HUES6 (cell line): ENCODE data around the gene GPR45.

Experiments
- H3K27ac ChIP-seq: 2 replicates; pipeline ENCODE4 v1.7.0; 2013; ENCODE audit warnings: low read depth, mild to moderate bottlenecking, low read length, inconsistent platforms
- H3K27me3 ChIP-seq: 2 replicates; pipeline ENCODE4 v1.6.1; 2013; ENCODE audit warnings: low read length; ENCODE audit not compliant: control insufficient read depth, insufficient read depth
- H3K36me3 ChIP-seq: 2 replicates; pipeline ENCODE4 v1.6.1; 2013; ENCODE audit warnings: low read length; ENCODE audit not compliant: control insufficient read depth, insufficient read depth
- H3K4me1 ChIP-seq: 2 replicates; pipeline ENCODE4 v1.6.1; 2013; ENCODE audit warnings: low read length; ENCODE audit not compliant: control insufficient read depth, insufficient read depth
- H3K4me3 ChIP-seq: 2 replicates; pipeline ENCODE4 v1.5.1; 2013; ENCODE audit warnings: low read depth, low read length
- H3K9ac ChIP-seq: one replicate; pipeline ENCODE4 v1.6.1; 2013; ENCODE audit warnings: mild to moderate bottlenecking, low read length
- H3K9me3 ChIP-seq: 2 replicates; pipeline ENCODE4 v1.6.1; 2013; ENCODE audit warnings: low read depth, low read length; ENCODE audit not compliant: control insufficient read depth, insufficient read depth

The GPR45 gene, protein sequence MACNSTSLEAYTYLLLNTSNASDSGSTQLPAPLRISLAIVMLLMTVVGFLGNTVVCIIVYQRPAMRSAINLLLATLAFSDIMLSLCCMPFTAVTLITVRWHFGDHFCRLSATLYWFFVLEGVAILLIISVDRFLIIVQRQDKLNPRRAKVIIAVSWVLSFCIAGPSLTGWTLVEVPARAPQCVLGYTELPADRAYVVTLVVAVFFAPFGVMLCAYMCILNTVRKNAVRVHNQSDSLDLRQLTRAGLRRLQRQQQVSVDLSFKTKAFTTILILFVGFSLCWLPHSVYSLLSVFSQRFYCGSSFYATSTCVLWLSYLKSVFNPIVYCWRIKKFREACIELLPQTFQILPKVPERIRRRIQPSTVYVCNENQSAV

DNA sequence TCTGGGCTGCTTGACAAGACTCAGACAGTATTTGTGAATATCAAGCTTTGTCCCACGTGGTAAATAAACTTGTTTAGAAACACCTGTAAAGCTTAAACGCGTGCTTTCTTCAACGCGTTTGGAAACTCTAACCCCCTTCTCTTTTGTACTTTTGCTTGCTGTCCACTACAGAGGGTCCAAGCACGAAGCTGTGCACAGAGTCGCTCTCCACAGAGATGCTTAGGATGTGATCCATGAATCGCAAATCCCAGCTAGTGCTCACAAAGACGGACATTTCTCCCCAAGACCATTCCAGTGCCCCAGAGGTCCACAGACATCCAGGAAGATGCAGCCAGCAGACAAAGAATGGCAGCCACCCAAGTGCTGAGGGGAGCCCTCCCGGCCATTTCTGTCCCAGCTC lies at the start of gene GPR45:
Gene GPR45 (plus strand): TSS at position 301 of the 400 bp plus-strand sequence. CDS start 116 bp downstream, outside the sequence.
- no peak within 1 kb of the TSS for H3K9ac ChIP-seq
- H3K36me3 ChIP-seq, result no peaks in the 10 kb centered on the region
- H3K9me3 ChIP-seq, result no peaks in the 10 kb centered on the region
- no peak within 1 kb of the TSS for H3K4me3 ChIP-seq
- peaks cover 9% of the 10 kb centered on the region; the same call in 1 of the 2 replicates for H3K4me1 ChIP-seq
- no peak within 1 kb of the TSS for H3K27ac ChIP-seq
- no peaks in the 10 kb centered on the region; the same call in 1 of the 2 replicates for H3K27me3 ChIP-seq

DNA sequence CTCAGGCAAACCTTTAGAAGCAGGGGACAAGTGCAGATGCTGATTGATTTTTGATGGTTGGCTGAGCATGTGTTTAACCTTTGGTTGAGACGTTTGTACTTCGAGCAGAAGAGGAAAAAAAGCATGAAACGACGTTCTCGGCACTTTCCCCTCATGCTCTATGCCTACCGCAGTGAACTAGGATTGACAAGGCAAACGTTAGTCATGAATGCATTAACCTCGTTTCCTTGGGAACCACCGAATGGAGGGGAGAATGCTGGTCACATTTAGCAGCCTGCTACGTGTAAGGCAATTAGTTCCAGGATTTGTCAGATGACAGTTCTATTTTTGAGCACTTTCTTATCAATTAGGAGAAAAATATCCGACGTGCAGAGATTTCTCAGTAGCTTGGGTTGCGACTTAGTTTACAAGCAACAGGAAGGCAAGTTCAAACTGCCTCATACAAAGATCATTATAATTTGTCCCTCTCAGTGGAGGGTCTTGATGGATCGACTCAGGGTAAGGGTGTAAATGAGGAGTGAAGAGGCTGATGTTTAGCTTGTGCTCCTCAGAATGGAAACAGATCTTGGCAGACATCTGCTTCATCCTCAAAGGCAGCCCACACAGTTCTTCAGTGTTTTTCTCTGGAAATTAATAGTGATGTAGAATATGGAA lies 47.4 kb upstream of the GPR45 start:
- Histone ChIP-seq H3K27ac (no peak overlapping the region), H3K4me3 (no peak overlapping the region), H3K27me3 (no peaks in the 10 kb centered on the region), H3K9me3 (peaks cover 15% of the 10 kb centered on the region), H3K36me3 (no peaks in the 10 kb centered on the region), H3K4me1 (peaks cover 3% of the 10 kb centered on the region), H3K9ac (no peak overlapping the region)

DNA sequence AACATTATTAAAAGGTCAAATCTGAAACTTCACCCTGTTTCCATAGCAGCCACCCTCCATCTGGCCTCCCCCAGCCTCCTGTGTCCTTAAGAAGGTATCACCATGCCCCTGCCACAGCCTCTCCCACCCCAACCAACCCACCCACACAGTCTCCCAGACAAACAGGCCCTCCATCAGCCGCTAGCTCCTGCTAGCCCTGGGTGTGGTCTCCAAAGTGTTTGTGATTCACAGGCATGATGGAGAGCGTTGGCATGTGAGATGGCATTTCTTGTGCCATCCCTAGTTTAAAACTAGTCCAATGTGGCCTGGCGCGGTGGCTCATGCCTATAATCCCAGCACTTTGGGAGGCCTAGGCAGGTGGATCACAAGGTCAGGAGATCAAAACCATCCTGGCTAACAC lies 44.9 kb upstream of the GPR45 start:
- Histone ChIP-seq H3K9me3 (peaks cover 8% of the 10 kb centered on the region; the same call in 1 of the 2 replicates), H3K4me3 (no peak overlapping the region), H3K4me1 (peaks cover 3% of the 10 kb centered on the region), H3K27me3 (no peaks in the 10 kb centered on the region), H3K27ac (no peak overlapping the region), H3K36me3 (no peaks in the 10 kb centered on the region), H3K9ac (no peak overlapping the region)

DNA sequence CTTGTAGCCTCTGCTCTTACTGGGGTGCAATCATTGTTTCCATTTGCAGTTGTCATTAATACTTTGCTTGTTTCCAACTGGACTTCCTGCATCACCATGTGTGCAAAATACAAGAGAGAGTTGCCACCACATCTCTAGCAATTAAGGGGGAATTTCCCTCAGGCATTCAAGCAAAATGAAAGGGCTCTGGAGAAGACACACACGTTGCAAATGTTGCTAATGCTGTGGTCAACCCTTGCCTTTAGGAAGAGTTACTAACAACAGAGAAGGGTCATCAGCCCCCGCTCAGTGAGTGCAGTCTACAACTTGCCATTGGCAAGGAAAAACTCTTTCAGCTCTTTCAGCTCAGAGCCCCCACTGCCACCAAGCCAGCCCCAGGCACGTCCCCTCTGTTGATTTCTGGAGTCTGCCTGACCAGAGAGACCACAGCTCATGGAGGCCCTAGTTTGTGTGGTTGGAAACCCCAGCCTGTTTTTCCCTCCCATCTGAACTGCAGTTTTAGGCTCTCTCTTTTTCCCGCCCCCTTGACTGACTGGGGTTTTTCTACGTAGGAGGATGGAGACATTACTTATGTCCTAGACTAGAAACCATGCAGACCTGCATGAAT lies 25.9 kb upstream of the GPR45 start:
- peaks cover 13% of the 10 kb centered on the region; the same call in 1 of the 2 replicates for H3K9me3 ChIP-seq
- H3K9ac ChIP-seq, result no peak overlapping the region
- H3K4me3 ChIP-seq, result no peak overlapping the region
- no peaks in the 10 kb centered on the region for H3K27me3 ChIP-seq
- H3K4me1 ChIP-seq, result no peaks in the 10 kb centered on the region
- H3K27ac ChIP-seq, result no peak overlapping the region
- no peaks in the 10 kb centered on the region for H3K36me3 ChIP-seq

DNA sequence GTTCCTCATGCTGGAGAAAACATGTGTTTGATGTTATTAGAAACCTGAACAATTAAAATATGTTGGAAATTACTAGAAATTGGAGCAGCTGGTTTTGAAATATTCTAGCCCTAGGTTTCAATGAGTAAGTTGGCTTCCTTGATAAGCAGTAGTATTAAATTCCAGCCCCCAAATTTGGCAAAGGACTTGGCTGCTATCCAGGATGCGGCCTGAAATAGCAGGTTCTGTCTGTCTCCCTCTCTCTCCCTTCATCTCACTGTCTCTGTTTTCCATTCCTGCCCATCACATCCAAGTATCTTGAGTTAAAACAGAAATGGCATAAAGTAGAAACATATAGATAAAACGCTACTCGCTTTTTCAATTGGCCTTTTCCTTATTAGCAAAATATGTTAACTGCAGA lies 20.9 kb upstream of the GPR45 start:
- Histone ChIP-seq H3K9me3 (peaks cover 7% of the 10 kb centered on the region; the same call in 1 of the 2 replicates), H3K4me1 (no peaks in the 10 kb centered on the region), H3K27ac (no peak overlapping the region), H3K36me3 (no peaks in the 10 kb centered on the region), H3K9ac (no peak overlapping the region), H3K4me3 (no peak overlapping the region), H3K27me3 (no peaks in the 10 kb centered on the region)

DNA sequence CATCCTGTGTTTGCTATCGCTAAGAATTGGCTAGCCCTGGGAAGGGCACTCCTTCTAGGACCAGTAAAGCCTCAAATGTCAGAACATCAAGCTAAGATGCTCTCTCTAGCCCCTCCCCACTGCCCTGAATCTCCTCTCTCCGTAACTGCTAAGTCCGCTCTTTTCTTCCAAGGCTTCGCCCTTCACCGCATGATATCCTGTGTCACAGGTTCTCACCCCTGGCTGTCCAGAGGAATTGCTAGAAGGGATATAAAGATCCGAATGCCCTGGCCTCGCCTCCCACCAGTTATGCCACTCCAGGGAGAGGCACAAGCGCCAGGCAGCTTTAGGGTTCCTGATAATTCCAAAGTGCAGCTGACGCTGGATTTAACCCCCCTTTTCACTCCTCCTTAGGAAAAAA lies 17.1 kb upstream of the GPR45 start:
- Histone ChIP-seq H3K4me3 (no peak overlapping the region), H3K4me1 (no peaks in the 10 kb centered on the region), H3K27me3 (no peaks in the 10 kb centered on the region), H3K27ac (no peak overlapping the region), H3K36me3 (no peaks in the 10 kb centered on the region), H3K9ac (no peak overlapping the region), H3K9me3 (no peaks in the 10 kb centered on the region)

DNA sequence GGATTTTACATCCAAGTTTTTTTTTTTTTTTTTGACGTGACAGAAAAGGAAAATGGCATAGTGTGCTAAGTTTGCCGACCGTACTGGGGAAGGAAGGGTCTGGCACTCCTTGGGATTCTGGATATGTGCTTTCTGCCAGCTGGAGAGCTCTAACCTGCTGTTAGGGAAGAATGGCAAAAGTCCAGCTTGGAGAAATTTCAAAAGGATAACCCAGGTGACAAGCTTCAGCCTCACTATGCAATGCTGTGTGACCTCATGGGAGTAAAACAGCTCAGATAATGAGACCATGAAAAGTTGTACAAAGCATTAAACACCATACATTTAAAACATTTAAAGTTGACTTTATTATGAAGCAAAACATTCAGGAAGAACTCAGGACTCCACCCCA lies 10.3 kb upstream of the GPR45 start:
- Histone ChIP-seq H3K4me1 (no peaks in the 10 kb centered on the region), H3K9ac (no peak overlapping the region), H3K36me3 (no peaks in the 10 kb centered on the region), H3K27me3 (no peaks in the 10 kb centered on the region), H3K9me3 (no peaks in the 10 kb centered on the region), H3K27ac (no peak overlapping the region), H3K4me3 (no peak overlapping the region)

DNA sequence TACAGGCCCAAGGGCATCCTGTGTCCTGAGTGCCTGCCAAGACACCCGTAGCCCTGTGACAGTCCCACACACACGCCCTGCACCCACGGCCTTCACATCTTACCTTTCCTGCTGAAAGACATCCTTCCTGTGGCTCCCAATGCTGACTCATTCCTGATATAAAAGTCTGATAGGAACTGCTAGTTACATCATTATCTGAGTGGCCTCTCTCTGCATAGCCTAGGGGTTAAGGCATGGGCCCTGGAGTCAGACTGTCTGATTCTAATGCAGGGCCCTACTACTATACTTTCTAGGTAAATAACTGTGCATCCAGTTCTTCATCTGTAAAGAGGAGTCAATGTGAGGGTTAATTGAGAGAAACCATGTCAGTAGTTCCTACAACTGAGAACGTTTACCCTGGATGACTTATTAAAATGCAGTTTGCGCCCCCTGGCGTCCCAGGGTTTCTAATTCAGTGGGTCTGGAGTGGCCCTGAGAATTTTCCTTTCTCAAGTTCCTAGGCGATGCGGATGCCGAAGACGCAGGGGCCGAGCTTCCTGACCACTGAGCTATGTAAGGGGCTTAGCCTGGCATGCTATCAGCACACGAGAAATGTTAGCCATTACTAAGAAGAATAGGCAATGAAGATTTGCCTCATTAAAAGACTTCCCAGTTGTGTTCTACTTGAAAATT lies 6.0 kb upstream of the GPR45 start:
- no peaks in the 10 kb centered on the region for H3K9me3 ChIP-seq
- H3K27me3 ChIP-seq, result no peaks in the 10 kb centered on the region; the same call in 1 of the 2 replicates
- H3K4me3 ChIP-seq, result no peak overlapping the region
- H3K9ac ChIP-seq, result no peak overlapping the region
- no peak overlapping the region for H3K27ac ChIP-seq
- H3K4me1 ChIP-seq, result peaks cover 7% of the 10 kb centered on the region; the same call in 1 of the 2 replicates
- no peaks in the 10 kb centered on the region for H3K36me3 ChIP-seq

DNA sequence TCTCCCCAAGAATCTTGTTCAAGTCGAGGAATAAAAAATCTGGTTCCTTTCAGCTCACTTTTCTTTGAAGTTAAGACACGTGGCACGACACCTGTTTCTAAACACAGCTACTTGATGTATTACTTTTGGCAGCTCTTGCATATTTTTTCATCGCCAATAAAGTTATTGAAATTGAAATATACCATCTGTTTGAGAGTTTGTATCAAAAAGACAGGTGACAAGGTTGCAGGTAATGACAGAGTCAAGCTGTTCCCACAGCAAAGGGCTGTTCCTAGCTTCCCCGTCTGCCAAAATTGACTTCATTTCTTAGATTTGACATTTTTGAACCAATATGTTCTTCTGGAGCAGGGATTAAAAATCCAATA lies 5.5 kb upstream of the GPR45 start:
- Histone ChIP-seq H3K4me3 (no peak overlapping the region), H3K27ac (no peak overlapping the region), H3K36me3 (no peaks in the 10 kb centered on the region), H3K27me3 (no peaks in the 10 kb centered on the region; the same call in 1 of the 2 replicates), H3K4me1 (peaks cover 7% of the 10 kb centered on the region; the same call in 1 of the 2 replicates), H3K9me3 (no peaks in the 10 kb centered on the region), H3K9ac (no peak overlapping the region)

DNA sequence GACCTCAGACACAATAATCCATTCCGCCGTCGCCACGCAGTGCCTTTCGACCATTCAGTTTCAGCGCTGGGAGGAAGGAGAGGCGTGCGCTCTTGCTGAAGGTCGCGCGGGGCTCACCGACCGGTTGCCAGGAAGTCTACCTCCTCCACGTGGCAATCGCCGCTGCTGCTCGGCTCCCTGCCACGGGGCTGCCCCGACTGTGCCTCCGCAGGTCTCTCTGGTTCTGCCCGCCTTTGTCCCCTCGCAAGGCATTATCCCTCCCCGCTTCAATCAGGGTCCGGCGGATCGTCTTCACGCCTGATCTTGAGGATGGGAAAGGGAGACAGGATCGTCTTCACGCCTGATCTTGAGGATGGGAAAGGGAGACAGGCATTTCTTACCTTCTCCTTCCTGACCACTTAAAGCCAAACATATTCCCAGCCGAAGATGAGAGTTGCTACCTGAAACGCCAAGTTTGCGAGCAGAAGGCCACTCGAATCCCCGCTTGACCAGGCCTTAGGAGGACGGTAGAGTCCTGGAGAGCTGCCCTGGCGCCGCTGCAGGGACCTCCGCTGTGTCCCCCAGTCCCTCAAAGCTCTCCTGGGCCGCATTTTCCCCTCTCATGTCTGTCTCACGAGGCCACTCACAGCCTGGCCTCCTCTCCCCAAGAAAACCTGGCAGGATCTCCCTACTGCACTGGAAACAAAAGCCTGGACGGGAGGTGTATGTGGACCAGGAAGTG lies 4.3 kb upstream of the GPR45 start:
- Histone ChIP-seq H3K27ac (no peak overlapping the region), H3K36me3 (no peaks in the 10 kb centered on the region), H3K4me1 (peaks cover 7% of the 10 kb centered on the region; the same call in 1 of the 2 replicates), H3K9ac (no peak overlapping the region), H3K4me3 (no peak overlapping the region), H3K9me3 (no peaks in the 10 kb centered on the region), H3K27me3 (no peaks in the 10 kb centered on the region; the same call in 1 of the 2 replicates)
